Activated CD8-positive, alpha-beta memory T cell treated with anti-CD3 and anti-CD28 coated beads for 4 hours (primary cell): ENCODE results near the gene MRPS27.

Experiments
- DNase-seq, 2 donors: peaks; one replicate each; pipeline ENCODE4 v3.0.0-alpha.2; 2020; ENCODE audit warnings: low read depth in 2 of 2

MRPS27 gene

GRCh38 chr5:72204946-72205345 is 115.1 kb downstream of the MRPS27 start:
- no peak for DNase-seq

- no peak for DNase-seq
These were observed 116.7 kb downstream of the MRPS27 start for GRCh38 chr5:72203251-72203845.

- DNase-seq: no peak
These were observed 117.7 kb downstream of the MRPS27 start for GRCh38 chr5:72202331-72202825.

- DNase-seq: no peak
These were observed 120.4 kb downstream of the MRPS27 start for GRCh38 chr5:72199681-72200080.

GRCh38 chr5:72197393-72197792 is 122.6 kb downstream of the MRPS27 start:
- no peak for DNase-seq

- DNase-seq: no peak
These were observed 124.5 kb downstream of the MRPS27 start for GRCh38 chr5:72195581-72195980.

- no peak for DNase-seq
These were observed 125.2 kb downstream of the MRPS27 start for GRCh38 chr5:72194846-72195245.

- DNase-seq: no peak
These were observed 128.6 kb downstream of the MRPS27 start for GRCh38 chr5:72191404-72191803.

GRCh38 chr5:72189146-72189545 is 130.9 kb downstream of the MRPS27 start:
- no peak for DNase-seq

GRCh38 chr5:72188166-72188565 is 131.9 kb downstream of the MRPS27 start:
- no peak for DNase-seq

- DNase-seq: no peak
These were observed 132.5 kb downstream of the MRPS27 start for GRCh38 chr5:72187388-72188075.

- DNase-seq: no peak
These were observed 134.3 kb downstream of the MRPS27 start for GRCh38 chr5:72185496-72186329.

GRCh38 chr5:72184408-72184807 is 135.6 kb downstream of the MRPS27 start:
- no peak for DNase-seq

GRCh38 chr5:72183101-72183520 is 136.9 kb downstream of the MRPS27 start:
- no peak for DNase-seq

- DNase-seq: no peak
These were observed 137.4 kb downstream of the MRPS27 start for GRCh38 chr5:72182686-72183085.

GRCh38 chr5:72180925-72181324 is 139.1 kb downstream of the MRPS27 start:
- no peak for DNase-seq

GRCh38 chr5:72179816-72180440 is 140.1 kb downstream of the MRPS27 start:
- DNase-seq: no peak

- DNase-seq: no peak
These were observed 140.8 kb downstream of the MRPS27 start for GRCh38 chr5:72179028-72179815.

- DNase-seq: no peak
These were observed 142.5 kb downstream of the MRPS27 start for GRCh38 chr5:72177538-72177937.

GRCh38 chr5:72172786-72173185 is 147.3 kb downstream of the MRPS27 start:
- no peak for DNase-seq

- no peak for DNase-seq
These were observed 148.4 kb downstream of the MRPS27 start for GRCh38 chr5:72171667-72172066.
